AG09309 (cell line): ENCODE results near the gene MAD1L1.

Source experiments
- DNase-seq: peaks from one replicate; pipeline ENCODE4 v3.0.0-alpha.2; 2010; ENCODE audit warnings: low read depth
- H3K4me3 ChIP-seq: 2 replicates; pipeline ENCODE4 v1.5.1; 2011; ENCODE audit warnings: mild to moderate bottlenecking, low read depth, low read length, moderate library complexity; ENCODE audit not compliant: control insufficient read depth
- CTCF ChIP-seq: IDR thresholded peaks from 2 replicates; pipeline ENCODE4 v1.5.1; 2011; ENCODE audit warnings: mild to moderate bottlenecking, low read depth, low read length, inconsistent platforms; ENCODE audit not compliant: insufficient read depth, control insufficient read depth; ENCODE audit errors: missing control alignments

MAD1L1 gene

GRCh38 chr7:2132243-2132642, 100.5 kb downstream of the MAD1L1 start:
- no peak for TF ChIP-seq CTCF
- H3K4me3 ChIP-seq = no peak overlapping the region
- no peak for DNase-seq

GRCh38 chr7:2131800-2132199, 100.9 kb downstream of the MAD1L1 start:
- DNase-seq = no peak
- no peak overlapping the region for H3K4me3 ChIP-seq
- no peak for TF ChIP-seq CTCF

GRCh38 chr7:2131341-2131740, 101.4 kb downstream of the MAD1L1 start:
- H3K4me3 ChIP-seq = no peak overlapping the region
- TF ChIP-seq CTCF = no peak
- DNase-seq = no peak

GRCh38 chr7:2130096-2130375, 102.7 kb downstream of the MAD1L1 start:
- no peak for DNase-seq
- no peak overlapping the region for H3K4me3 ChIP-seq
- no peak for TF ChIP-seq CTCF

GRCh38 chr7:2129323-2130095, 103.2 kb downstream of the MAD1L1 start:
- no peak for TF ChIP-seq CTCF
- H3K4me3 ChIP-seq = no peak overlapping the region
- DNase-seq = no peak

- H3K4me3 ChIP-seq = no peak overlapping the region
- TF ChIP-seq CTCF = no peak
- DNase-seq = no peak
These were observed 104.0 kb downstream of the MAD1L1 start for GRCh38 chr7:2128601-2129322.
